Measurements from ENCODE around the gene LCN1.
"Not testable (repeated sequence)": the region's sequence is repeated elsewhere in the genome, so short reads cannot be mapped to it uniquely, and the experiment has no call there.

Gene LCN1

DNA sequence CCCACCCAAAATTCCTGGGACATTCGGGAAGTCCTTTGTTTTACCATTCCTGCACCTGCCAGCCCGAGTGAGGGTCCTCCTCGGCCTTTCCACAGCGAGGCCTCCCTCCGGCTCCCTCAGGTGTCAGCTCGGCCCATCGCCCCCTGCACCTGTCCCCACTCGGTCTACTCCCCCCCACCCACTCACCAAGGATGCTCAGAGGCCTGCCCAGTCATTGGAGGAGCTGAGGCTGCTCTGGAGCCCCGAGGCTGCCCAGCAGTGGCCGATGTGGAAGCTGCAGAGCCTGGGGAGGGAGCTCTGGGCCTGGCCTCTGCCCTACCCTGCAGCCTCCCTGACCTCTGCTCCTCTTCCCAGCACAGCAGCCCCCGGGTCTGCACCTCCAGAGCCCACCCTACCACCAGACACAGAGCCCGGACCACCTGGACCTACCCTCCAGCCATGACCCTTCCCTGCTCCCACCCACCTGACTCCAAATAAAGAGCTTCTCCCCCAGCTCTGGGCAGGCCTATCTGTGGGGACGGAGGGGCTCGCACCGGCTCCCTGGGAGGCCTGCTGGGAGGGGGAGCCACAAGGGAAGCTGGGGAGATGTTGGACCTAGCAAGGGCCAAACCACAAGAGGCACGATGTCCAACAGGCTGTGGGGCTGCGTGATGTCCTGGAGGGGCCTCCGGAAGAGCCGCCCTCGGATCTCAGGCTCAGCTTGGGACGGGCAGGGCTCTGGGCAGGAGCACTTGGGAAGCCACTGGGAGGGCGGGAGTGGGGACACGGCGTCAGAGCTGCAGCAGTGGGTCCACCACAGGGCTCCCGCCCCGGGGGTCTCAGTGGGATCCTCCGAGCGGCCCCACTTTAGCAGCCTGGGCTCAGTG lies 28.5 kb downstream of the LCN1 start:
- not testable (repeated sequence) for DNase-seq

DNA sequence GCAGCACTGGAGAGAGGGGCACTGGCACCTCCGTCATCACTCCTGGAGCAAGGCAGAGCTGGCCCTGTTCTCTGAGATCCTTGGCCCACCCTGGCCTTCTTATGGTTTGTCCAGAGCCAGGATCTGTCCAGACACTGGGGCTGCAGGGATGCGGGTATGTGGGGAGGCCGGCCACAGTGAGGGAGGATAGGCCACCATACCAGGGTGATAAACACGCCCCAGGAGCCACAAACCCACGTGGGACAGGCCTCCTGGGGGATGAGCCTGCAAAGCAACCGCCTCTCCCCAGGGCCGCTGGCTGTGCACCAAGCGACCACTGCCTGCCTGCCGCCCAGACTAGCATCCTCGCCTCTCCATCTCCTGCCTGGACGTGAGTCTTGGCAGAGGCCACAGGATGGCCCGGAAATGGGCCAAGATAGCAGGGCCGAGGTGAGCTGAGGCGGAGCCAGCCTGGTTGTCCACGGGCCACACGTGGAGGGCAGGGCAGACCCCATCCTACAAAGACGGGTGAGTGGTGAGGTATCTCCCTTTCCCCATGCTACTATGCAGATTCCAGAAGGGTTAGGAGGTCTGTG lies 29.2 kb downstream of the LCN1 start:
- DNase-seq: no peak

DNA sequence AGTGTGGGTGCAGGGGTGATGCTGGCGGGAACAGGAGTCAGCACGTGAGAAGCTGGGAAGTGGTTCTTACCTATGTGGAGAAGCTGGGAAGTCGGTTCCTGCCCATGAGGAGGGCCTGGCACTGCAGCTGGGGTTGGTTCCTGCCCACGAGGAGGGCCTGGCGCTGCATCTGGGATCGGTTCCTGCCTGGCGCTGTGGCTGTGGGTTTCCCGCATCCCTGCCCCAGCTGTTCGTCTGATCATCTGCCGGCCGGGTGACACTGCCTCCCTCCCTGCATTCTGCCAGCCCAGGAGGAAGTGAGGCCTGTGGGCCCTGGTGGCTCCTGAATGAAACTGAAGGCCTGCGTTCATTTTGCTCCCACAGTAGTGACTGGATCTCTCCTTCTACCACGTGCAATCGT lies 29.8 kb downstream of the LCN1 start:
- DNase-seq: no peak

DNA sequence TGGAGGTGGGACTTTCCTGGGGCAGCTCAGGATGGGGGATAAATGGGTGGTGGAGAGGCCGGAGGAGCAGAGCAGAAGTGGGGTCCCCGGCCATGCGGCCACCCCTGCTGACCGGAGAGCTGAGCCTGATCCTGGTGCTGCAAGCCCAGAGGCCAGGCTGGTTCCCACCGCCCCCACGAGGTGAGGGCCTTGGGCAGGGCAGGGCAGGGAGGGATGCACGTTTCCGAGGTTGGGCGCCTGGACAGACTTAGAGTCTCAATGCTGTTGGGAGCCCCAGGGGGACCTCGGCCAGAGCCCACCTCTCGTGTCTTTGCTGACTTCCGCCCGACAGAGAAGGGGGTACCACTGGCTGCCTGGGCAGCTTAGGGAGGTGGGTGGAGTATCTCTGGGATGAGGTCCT lies 30.2 kb downstream of the LCN1 start:
- no peak for DNase-seq

DNA sequence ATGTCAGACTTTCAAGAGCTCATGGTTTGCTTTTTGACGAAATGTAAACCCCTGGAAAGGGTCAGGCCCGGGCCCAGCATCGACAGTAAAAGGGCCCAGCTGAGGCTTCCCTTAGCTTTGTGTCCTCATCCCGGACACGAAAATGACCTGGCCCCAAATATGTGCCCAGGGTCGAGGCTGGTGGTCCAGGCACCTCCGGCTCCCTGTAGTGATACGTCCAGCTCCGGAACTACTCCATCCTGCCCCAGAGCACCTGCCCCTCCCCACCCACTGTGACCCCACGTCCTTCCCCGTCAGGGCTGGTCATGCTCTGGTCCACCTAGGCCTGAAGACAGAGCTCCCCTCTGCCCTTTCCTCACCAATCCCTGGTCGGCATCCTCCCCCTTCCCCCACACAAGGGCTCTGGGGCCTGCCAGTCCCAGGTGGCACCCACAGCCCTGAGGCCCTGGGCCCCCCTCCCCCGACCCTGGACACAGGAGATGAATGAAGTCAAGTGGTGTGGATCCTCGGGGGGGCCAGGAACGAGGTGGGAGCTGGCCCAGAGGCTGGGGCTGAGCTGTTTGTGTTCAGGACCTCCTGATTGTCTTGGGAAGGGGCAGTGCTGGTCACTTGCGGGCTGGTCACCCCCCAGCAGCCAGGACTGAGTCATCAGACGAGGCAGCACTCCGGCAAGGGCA lies 30.9 kb downstream of the LCN1 start:
- DNase-seq: no peak

DNA sequence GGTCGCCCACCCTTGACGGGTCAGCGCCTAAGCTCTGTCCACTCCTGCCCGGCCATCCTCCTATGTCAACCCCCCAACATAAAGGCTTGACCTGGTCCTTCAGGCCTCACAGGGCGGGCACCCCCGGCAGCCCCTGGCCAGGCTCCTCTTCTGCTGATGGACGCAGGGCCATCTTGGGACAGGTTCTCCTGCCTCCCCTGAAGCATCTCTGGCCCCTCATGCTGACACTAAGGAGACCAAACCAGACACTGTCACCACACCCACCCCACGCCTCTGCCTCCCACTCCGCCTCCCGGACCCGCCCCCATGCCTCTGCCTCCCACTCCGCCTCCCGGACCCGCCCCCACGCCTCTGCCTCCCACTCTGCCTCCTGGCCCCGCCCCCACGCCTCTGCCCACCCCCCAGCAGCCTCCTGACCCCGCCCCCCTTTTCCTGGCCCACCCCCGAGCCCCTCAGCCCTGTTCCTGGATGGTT lies 31.5 kb downstream of the LCN1 start:
- no peak for DNase-seq

DNA sequence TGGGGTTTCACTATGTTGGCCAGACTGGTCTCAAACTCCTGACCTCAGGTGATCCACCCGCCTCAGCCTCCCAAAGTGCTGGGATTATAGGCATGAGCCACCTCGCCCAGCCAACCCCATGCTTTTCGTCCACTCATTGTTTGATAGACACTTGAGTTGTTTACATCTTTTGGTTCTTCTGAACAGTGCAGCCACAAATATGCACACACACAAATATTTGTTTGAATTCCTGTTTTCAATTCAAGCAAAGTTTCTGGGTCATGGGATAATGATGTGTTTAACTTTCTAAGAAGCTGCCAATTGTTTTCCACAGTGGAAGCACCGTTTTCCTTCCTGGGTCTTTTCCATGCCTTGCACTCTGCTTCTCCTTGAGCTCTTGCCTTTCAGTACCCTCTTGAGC lies 33.5 kb downstream of the LCN1 start:
- no peak for DNase-seq

DNA sequence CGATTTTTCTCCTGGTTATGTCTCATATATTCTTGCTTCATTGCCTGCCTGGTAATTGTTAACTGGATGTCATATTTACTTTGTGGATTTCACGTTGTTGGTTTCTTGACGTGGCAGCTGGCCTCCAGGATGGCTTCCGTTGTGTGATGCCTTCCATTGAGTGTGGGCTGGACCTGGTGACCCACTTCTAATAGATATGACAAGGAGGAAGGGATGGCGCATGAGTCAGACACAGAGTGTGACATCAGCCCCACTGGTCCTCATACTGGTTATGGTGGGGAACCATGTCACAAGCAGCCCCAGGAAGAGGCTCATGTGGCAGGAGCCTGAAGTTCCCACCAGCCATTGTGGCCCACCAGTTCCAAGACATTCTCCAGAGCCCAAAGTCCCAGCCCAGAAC lies 34.0 kb downstream of the LCN1 start:
- DNase-seq: no peak

DNA sequence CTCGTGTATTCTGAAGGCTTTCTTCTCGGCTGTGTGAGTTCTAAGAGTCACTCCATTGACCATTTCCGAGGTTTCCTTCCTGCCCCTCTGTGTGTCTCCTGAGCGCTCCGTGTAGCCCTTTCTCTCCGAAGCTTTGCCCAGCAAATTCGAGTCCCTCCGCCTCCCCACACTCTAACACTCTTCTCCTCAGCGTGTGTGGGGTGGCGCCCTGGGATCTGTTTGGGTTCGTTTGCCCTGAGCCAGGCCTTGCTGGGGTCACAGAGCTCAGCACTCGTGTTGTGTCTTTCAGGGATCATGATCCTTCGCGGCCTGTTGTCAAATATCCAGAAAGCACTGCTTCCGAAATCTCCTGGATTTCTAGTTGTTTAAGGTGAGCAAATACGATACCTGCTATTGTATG lies 34.7 kb downstream of the LCN1 start:
- no peak for DNase-seq

DNA sequence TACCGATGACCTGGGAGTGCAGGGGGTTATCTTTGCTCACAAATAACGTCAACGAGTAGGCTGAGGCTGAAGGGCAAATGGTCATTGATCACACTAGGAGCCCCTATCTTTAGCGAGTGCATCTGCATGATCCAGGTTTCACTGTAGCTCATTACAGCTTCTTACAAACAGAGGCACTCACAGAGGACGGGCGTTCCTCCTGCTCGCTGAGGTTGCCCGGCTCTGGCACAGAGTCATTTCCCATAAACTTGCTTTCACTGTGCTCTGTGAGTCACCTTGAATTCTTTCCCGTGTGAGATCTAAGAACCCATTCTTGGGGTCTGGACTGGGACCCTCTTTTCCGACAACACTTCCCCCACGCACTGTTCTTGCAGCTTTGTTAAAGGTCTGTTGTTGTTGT lies 38.4 kb downstream of the LCN1 start:
- DNase-seq: no peak

DNA sequence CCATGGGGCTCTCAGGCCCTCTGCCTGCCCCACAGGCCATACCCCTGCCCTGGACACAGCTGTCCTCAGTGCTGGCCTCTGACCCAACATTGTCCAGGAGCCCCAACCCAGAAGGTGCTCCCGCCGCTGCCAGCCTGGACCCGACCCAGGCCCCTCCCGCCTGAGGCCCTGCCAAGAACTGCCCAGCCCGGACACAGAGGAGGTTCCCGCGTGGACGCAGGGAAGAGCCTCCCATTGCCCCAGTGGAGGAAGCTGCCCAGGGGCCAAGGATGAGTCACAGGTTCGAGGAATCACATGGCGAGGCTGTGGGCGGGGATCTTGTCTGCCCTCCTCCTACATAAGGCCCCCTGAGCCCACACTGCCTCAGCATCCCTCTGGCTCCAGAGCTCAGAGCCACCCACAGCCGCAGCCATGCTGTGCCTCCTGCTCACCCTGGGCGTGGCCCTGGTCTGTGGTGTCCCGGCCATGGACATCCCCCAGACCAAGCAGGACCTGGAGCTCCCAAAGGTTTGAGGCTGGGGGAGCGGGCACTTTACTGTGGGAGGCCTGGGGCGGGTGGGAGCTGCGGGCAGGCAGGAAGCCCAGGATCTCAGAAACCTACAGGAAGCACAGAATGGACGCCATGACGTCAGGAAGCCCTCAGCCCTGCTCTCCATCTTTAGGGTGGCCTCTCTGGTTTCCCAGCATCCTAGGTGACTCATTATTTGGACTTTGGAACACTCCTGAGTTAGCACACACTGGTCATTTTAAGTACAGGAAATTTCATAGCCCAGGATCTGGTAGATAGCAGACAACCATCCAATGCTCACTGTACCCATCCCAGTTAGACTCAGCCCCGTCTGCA lies 40.4 kb downstream of the LCN1 start, which contains the start of gene PAEP:
Gene PAEP, plus strand, starts transcription at position 366 of the 844 bp plus-strand sequence.
- DNase-seq: no peak

DNA sequence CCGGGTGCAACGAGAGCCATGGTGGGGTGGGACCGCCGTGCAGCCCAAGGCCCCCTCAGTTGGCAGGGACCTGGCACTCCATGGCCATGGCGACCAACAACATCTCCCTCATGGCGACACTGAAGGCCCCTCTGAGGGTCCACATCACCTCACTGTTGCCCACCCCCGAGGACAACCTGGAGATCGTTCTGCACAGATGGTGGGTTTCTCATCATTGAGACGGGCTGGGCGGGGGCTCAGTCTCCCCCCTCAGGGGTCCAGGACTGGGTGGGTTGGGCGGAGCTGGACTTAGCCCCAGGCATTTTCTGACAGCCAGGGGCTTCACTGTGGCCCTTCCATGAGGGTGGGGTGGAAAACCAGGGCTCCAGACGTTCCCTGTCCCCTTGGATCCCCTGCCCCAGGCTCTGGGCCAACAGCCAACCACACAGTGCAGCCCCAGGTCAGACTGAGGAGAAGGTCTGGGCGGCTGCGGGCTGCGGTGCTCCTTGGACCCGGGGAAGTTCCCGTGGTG lies 41.0 kb downstream of the LCN1 start:
- no peak for DNase-seq

DNA sequence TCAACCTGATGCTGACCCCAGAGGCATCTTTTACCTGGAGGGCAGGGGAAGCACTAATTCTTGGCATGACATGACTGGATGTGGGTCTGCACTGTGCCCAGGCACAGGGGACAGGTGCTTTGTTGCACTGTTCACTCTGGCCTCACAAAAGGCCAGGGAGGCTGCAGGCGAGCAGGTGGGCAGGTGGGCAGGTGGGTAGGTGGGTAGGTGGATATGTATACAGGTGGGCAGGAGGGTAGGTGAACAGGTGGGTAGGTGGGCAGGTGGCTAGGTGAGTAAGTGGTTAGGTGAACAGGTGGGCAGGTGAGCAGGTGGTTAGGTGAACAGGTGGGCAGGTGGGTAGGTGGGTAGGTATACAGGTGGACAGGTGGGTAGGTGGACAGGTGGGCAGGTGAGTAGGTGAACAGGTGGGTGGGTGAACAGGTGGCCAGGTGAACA lies 41.8 kb downstream of the LCN1 start:
- DNase-seq: no peak

DNA sequence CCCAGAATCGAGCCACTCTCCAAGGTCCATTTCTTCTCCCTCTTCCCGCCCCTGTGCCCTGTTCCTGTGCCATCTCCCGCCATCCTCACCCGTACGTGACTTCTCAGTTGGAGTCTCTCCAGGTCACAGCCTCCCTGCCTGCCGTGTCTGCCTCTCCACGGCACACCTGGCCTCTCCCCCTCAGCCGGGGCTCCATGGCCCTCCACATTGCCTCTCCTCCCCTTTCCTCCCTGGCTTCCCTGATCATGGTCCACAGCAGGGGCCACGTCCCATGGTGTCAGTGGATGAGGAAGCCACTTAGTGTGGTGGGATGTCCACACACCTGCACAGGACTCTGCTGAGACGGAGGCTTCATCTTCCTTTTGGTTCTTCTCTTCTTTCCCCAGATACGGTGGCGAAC lies 42.6 kb downstream of the LCN1 start:
- no peak for DNase-seq

DNA sequence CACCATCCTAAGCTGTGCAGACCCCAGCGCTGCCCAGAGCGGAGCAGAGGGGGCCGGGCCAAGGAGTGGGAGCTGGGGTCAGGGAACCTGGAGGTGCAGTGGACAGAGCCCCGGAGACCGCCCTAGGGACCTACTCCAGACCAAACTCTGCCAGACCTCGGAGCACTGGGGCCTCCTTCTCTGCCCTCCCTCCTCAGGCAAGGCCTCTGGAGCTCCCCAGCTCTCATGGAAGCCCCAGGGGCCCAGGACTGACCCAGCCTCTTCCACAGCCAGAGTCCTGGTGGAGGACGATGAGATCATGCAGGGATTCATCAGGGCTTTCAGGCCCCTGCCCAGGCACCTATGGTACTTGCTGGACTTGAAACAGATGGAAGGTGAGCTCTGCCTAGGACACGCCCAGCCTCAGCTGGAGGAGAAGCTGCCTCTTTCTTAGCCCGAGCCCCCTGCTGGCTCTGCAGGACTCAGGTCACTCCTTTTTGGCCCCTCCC lies 43.9 kb downstream of the LCN1 start:
- DNase-seq: no peak

DNA sequence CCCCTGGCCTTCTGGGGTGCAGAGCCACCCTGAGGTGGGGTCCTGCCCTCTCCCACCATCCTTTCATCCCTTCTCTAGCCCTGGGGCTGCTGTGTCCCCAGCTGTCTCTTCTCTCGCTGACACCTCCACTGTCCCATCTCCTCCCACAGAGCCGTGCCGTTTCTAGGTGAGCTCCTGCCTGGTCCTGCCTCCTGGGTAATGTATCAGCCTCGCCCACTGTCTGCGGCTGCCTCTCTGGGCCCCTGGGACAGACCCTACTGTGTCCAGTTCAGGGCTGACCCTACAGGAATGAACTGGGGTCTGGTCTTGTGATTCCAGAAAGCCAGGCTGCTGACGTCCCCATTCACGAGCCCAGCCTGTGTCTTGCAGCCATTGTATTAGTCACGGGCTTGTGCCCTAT lies 44.4 kb downstream of the LCN1 start:
- no peak for DNase-seq

DNA sequence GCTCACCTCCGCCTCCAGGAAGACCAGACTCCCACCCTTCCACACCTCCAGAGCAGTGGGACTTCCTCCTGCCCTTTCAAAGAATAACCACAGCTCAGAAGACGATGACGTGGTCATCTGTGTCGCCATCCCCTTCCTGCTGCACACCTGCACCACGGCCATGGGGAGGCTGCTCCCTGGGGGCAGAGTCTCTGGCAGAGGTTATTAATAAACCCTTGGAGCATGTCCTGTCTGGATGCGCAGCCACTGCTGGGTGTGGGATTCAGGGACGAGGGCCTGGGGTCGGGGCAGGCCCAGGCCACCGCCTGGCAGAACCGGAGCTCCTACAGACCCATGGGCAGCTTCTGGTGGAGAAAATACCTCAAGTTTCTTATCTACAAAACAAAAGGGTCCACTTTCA lies 45.3 kb downstream of the LCN1 start:
- DNase-seq: no peak

DNA sequence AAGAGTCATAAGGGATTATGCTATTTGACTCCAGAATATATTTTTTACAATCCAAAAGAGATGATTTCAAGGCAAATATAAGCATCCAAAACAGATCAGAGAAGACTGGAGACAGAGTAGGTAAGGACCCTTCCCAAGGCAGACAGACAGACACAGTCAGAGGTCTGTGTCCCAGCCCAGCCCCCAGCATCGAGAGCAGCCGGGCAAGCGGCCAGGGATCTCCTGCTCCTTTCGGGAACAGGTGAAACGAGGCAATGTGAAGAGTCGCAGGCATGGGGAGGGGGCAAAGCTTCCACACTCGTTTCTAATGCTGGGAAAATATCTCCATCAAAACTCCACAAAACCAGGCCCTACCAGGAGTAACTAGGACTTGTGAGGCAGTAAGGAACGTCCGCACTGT lies 46.1 kb downstream of the LCN1 start:
- no peak for DNase-seq

DNA sequence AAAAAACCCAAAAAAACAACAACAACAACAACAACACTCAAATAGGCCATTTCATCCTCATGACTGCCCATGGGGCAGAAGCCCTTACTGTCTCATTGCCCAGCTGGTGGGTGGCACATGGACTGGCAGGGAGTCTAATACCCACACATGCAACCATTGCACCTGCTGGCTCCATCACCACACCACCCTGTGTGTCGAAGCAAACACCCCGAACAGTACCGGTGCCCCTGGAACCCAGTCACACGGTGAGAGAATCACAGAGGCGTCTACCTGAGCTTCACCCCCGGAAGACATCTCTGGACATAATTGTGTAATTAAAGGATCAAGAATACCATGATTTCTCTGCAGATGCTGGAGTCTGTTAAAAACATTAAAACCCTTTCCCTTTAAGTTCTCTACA lies 46.8 kb downstream of the LCN1 start:
- DNase-seq: no peak

DNA sequence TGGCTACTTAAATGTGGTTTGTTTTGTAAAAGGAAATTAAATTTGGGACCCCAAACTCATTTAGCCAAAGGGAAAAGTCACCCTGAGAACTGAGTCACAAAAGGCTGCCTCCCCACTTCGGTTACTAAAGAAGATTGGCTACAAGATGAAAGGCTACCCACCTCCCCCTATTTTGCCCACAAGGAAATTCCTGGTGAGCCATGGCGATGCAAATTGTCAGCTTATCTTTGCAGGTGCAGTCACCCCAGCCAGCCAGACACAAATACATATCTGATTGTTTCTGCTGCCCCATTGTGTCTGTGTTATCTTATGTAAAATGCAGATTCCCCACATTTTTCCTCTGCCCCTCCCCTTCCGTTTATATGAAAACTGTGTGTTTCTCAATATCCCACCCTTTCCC lies 49.2 kb downstream of the LCN1 start:
- DNase-seq: no peak

DNA sequence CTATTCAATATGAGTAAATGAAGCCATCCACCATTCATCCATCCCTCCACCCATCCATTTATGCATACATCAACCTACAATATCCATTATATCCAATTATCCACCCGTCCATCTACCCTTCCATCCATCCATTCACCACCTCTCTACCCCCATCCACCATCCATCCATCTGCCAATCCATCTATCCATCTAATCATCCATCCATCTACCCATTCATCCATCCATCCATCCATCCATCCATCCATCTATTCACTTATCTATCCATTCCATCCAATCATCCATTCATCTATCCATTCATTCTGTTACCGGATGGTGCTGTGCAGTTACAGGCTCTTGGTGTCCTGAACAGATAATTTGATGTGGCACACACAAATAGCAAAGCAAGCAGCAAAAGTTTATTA lies 51.0 kb downstream of the LCN1 start:
- no peak for DNase-seq

DNA sequence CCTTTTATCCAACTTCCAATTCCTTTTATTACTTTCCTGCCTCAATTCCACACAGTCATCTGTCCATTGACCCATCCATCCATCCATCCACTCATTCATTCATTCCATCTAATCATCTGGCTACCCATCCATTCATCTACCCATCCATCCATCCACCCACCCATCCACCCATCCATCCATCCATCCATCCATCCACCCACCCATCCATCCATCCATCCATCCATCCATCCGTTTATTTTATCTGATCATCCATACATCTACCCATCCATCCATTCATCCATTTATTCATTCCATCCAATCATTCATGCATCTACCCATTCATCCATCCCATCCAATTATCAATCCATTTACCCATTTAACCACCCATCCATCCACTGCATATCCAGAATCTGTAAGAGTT lies 51.9 kb downstream of the LCN1 start:
- no peak for DNase-seq

DNA sequence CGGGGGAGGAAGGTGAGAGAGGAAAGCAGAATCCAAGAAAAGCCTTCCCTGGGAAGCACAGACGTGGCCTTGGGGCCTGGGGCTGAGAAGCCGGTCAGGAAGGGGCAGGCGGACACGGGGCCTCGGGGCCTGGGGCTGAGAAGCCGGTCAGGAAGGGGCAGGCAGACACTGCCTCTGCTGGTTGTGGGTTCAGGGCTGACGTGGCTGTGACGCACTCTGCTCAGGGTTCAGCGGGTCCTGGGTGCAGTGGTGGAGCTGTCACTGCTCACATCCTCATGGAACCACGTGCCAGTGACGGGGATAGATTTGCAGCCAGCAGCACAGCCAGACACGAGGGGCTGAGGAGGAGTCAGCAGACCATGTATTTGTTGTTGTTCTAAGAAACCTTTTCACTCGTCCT lies 53.1 kb downstream of the LCN1 start:
- no peak for DNase-seq
